ENCODE results near the gene ZNF215.

ZNF215 gene

GRCh38 chr11:6992457-6993417, 66.5 kb downstream of the ZNF215 start:
- Histone ChIP-seq H3K4me1 (ENCODE audit: control insufficient read depth in 1 of 2, insufficient read depth in 1 of 2, low read depth in 1 of 2, low read length in 1 of 2) (no peaks in the 10 kb centered on the region), H3K27me3 (no peaks in the 10 kb centered on the region), H3K27ac (no peak overlapping the region), H3K4me3 (ENCODE audit: low read depth in 1 of 2, low read length in 1 of 2) (no peak overlapping the region), H3K9me3 (no peaks in the 10 kb centered on the region), H3K36me3 (no peaks in the 10 kb centered on the region)
- no peak for TF ChIP-seq CTCF (IDR thresholded peaks at IDR 0.05)

- Histone ChIP-seq H3K4me3 (ENCODE audit: low read depth in 1 of 2, low read length in 1 of 2) (no peak overlapping the region), H3K36me3 (no peaks in the 10 kb centered on the region), H3K4me1 (ENCODE audit: control insufficient read depth in 1 of 2, insufficient read depth in 1 of 2, low read depth in 1 of 2, low read length in 1 of 2) (no peaks in the 10 kb centered on the region), H3K27me3 (no peaks in the 10 kb centered on the region), H3K9me3 (no peaks in the 10 kb centered on the region), H3K27ac (no peak overlapping the region)
- TF ChIP-seq CTCF (IDR thresholded peaks at IDR 0.05), result no peak
These were observed 69.5 kb downstream of the ZNF215 start for GRCh38 chr11:6995703-6996102.

GRCh38 chr11:7004482-7004881, 78.3 kb downstream of the ZNF215 start:
- Histone ChIP-seq H3K4me3 (ENCODE audit: low read depth in 1 of 2, low read length in 1 of 2) (no peak overlapping the region), H3K27me3 (no peaks in the 10 kb centered on the region), H3K4me1 (ENCODE audit: control insufficient read depth in 1 of 2, insufficient read depth in 1 of 2, low read depth in 1 of 2, low read length in 1 of 2) (no peaks in the 10 kb centered on the region), H3K36me3 (no peaks in the 10 kb centered on the region), H3K27ac (no peak overlapping the region), H3K9me3 (no peaks in the 10 kb centered on the region)
- no peak for TF ChIP-seq CTCF (IDR thresholded peaks at IDR 0.05)

All from neutrophil (primary cell).